ENCODE measurements around the gene HINT1.
"Not testable (repeated sequence)": the region's sequence is repeated elsewhere in the genome, so short reads cannot be mapped to it uniquely, and the experiment has no call there.

Gene HINT1

DNA sequence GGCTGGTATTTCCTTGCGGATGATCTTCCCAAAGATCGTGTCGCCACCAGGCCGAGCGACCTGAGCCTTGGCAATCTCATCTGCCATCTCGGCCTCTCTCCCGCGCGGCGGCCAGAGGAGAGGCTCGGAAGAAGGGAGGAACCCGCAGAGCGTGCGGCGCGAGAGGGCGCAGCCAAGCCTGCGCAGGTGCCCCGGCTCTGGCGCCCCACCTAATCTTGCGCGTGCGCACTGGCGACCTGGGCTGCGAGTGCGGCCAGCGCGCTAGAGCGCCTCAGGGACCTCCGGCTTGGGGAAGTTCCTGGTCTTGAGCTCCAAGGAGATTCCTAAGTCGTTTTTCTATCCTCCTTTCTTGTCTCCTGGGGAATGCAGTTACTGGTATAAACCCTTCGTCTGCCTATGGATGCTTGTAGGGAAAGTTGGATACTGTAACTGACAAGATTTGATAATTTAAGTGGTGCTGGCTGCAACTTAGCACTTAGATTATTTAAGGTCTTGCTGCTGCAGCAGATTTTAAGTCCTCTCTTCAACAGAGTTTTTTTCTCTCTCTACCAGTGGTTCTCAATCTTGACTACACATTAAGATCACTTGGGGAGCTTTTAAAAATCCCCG lies at the start of gene HINT1:
Gene HINT1, minus strand, starts transcription at position 138 of the 609 bp plus-strand sequence. Its CDS starts 51 bp downstream, at position 87.
- DNase-seq, result peak; percentile 97

DNA sequence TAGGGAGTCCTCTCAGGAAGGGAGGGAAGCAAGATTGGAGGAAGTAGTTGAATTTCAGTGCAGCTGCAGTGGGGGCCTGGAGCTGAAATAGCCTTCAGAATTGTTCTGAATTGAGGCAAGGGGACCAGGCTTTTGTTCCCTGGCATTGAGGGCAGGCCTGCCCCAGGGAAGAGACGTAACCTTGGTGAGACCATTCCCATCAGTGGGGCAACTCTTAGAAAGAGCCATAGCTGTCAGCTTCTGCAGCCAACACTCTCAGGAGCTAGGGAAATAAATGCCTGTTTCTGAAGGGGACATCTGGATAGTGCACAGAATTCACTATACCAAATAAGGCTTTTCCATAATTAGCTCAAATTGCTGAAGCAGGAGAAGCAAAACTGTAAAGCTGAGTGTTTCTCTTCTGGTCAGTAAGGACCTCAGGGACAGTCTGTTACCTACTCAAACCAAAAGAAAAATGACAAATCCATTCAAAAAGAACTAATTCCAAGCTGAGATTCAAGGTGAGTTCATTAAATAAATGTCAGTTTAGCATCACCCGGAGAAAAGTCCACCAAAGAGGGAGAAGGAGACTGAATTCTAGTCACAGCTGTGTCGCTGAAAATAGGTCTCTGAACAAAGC lies 49.7 kb upstream of the HINT1 start:
- no peak for DNase-seq

DNA sequence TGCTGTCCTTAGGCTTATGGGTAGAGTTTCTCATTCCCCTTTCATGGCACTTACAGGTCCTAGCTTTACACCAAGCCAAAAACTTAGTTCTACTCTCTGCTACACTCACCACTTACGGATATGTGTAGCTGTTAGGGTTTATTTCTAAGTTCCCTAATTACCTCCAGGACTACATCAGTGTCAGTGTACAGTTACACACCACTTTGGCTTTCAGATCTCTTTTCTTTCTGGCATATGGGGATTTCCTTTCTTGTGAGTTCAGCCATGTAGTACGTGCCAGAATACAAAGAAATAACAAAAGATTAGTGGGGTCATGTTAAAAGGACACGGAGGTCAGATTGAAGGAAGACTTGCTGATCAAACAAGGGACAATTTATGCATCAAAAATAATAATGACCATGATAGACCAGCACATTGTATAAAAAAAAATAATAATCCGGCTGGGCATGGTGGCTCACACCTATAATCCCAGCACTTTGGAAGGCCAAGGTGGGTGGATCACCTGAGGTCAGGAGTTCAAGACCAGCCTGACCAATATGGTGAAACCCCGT lies 47.5 kb upstream of the HINT1 start:
- DNase-seq, result no peak

DNA sequence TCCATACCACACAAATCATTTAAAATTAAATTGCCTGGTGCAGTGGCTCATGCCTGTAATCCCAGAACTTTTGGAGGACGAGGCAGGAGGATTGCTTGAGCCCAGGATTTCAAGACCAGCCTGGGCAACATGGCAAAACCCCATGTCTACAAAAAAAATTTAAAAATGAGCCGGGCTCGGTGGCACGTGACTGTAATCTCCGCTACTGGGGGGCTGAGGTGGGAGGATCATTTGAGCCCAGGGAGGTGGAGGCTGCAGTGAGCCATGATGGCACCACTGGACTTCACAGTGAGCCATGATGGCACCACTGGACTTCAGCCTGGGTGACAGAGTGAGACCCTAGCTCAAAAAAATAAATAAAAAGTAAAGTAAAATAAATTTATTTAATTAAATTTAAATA lies 46.6 kb upstream of the HINT1 start:
- DNase-seq, result no peak

DNA sequence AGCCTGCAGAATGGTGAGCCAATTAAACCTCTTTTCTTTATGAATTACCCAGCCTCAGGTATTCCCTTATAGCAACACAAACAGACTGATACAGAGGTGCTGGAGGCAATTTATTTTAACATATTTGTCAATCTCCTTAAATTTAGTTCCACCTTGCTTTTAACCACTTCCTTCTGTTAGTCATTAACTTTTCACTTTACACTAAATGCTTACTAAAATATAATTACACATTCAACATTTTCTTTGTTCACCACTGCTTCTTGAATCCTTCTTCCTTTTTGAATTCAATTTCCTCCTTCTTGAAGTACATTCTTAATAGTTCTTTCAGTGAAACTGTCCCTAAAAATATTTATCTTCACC lies 45.1 kb upstream of the HINT1 start:
- DNase-seq, result no peak

DNA sequence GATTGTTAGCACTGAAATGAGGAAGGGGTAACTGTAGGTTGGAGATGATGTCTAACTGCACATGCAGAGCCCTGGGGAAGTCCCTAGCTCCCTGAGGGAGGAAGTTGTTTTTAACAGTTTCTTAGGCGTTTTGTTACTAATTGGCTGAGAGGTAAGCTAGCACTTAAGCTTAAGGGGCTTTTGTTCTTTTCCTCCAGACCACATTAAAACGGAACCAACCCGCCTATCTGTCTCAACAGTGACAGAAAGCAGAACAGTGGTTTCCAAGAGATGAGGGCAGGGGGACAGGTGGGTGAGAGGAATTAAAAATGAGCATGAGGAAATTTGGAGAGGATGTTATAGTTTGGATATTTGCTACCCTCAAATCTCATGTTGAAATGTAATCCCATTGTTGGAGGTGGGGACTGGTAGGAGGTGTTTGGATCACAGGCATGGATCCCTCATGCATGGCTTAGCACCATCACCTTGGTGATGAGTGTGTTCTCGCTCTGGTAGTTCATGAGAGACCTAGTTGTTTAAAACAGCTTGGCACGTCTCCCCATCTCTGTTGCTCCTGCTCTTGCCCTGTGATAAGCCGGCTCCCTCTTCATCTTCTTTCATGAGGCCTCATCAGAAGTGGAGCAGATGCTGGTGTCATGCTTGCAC lies 44.6 kb upstream of the HINT1 start:
- DNase-seq, result no peak

DNA sequence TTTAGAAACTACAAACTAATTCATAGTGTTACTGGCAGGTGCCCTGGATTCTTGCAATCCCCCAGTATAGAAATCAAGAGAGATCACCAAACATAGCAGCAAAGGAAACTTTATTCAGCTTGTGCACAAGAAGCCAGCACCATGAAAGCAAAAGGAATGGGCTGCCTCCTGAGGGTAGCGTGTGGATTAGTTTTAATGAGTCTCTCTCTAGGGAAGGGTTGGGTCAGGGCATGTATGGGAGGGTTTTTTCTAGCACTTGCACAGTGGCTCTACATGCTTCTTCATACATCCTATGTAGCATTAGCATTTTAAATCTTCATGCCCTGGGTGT lies 44.1 kb upstream of the HINT1 start:
- DNase-seq, result no peak

DNA sequence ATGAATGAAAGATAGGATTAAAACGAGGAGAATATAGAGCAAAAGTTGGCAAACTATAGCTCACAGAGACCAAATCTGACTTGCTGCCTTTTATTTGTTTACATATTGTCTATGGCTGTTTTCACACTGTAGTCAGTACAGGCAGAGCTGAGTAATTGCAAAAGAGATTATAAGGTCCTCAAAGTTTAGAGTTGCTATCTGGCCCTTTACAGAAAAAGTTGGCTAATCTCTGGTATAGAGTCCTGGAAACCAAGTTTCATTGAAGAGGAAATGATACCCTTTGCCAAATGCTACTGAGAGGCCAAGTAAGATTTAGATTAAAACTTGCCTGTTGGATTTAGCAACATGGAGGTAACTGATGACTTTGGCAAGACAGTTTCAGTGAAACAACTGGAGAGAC lies 41.7 kb upstream of the HINT1 start:
- no peak for DNase-seq

DNA sequence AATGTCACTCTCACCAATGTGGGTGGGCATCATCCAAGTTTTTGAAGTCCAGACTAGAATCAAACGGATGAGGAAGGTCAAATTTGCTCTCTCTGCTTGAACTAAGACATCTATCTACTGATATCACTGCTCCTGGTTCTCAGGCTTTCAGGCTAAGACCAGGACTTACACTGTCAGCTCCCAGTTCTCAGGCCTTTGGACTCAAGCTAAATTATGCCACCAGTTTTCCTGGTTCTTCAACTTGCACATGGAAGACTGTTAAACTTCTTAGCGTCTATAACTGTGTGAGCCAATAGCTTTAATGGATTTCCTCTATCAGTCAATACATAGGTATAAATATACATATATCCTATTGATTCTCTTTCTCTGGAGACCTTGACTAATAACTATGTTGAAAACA lies 41.0 kb upstream of the HINT1 start:
- no peak for DNase-seq

DNA sequence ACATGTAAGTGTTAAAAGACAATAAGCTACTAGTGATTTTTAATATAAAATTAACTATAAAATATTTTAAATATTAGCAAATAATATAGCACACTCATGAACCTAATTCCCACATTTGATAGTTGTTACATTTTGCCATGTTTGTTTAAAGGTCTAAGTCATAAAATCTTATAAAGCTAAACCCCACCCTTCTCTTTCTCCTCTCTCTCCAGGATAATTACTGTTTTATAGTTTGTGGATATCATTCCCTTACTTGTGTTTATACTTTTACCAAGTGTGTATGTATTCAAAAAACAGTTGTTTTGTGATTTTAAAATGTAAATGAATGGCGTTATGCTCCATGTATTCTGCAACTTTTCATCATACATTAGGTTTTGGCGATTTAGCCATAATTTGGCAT lies 39.9 kb upstream of the HINT1 start:
- DNase-seq, result no peak

DNA sequence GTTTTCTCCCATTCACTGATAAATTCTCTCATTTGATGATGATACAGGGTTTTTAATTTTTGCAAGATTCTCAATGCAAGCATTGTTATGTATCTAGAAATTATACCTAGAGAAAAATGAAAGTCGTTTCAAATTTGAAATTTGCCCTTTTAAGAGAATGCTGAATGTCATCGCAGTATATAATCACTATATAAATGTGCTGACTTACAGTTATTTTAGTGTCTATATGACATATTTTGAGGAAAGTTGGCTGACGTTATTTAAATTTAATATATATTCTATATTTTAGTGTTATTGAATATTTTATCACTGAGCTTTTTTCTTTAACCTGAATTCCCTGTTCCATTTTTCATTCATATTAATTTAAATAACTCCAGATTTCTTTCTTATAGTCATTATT lies 35.5 kb upstream of the HINT1 start:
- DNase-seq, result no peak

DNA sequence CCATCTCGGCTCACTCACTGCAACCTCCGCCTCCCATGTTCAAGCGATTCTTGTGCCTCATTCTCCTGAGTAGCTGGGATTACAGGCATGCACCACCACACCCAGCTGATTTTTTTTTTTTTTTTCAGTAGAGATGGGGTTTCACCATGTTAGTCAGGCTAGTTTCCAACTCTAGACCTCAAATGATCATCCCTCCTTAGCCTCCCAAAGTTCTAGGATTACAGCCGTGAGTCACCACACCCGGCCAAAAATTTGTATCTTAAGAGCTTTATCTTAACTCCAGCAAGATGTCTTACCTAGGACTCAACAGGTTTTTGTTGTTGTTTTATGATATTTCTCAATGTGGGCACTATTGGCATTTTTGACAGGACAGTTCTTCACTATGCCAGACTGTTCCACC lies 33.6 kb upstream of the HINT1 start:
- DNase-seq, result no peak

DNA sequence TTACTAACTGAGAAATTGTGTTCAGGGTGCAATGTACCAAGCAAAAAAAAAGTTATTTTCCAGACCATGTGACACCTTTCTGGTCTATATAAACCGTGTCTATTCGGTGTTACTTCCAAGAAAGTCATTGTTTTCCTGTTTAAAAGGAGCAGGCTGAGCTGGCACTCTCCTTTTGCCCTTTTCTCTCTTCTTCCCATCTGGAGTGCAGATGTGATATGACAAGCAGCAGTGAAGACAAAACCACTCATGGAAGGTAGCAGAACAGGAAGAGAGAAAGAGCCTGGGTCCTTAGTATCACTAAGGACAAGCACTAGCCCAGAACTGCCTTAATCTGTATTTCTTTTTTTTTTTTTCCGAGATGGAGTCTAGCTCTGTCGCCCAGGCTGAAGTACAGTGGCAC lies 31.3 kb upstream of the HINT1 start:
- no peak for DNase-seq

DNA sequence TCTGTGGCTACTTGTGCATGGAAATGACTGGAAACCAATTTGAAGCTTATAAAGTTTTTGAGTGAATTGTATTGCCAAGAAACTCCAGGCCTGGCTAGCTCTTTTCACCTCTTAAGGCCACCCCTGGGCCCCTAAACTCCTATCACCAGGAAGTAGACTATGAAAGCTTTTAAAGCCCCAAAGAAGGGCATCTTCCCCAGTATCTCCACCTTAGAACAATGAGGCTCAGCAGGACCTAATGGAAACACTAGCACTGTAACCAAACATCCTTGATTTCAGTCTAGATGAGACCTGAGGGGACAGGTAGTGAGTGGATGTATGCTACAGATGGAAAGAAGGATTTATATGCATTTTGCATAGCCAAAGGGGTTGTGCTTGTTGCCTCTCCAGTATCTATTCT lies 30.6 kb upstream of the HINT1 start:
- DNase-seq, result no peak

DNA sequence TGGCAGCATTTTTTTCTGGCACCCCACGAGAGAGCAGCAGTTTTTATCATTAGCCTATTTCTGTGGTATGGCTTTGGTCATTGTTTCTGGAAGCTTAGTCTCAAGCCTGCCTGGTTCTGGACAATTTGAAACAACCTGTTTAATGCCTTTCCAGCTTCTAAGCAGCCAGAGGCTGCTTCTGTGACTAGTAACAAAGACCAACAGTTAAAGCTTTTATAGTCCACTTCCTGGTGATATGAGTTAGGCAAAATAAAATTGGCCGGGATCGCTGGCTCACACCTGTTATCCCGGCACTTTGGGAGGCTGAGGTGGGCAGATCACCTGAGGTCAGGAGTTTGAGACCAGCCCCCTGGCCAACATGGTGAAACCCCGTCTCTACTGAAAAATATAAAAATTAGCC lies 29.7 kb upstream of the HINT1 start:
- no peak for DNase-seq

DNA sequence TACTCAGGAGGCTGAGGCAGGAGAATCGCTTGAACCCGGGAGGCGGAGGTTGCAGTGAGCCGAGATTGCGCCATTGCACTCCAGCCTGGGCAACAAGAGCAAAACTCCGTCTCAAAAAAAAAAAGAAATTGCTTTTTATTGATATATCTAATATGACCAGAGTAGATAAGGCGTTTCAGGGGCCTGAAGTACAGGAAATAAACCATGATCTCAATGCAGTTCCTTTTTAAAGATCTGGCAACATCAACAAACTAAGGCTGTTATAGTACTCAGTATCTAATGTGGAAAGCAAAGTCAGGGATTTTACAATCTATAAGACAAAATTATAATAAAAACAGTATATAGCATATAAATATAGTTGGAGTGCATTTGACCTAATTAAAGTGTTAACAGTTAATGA lies 28.8 kb upstream of the HINT1 start:
- not testable (repeated sequence) for DNase-seq

DNA sequence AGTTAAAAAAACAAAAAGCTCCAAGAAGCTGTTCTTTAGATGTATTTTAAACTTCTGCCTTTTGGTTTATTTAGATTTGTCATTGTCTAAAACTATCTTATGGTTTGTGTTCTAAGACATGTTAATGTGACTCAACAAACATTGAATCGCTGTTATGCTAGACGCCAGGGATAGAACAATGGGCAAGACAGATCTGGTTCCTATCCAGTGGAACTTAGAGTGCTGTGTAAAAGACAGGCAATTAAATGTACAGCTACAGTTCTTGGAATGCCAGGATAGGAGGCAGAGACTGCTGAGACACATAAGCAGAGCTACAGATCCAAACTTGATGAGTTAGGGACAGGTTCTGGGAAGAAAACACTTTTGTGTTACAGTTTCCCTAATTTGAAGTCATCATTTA lies 28.1 kb upstream of the HINT1 start:
- DNase-seq, result no peak

DNA sequence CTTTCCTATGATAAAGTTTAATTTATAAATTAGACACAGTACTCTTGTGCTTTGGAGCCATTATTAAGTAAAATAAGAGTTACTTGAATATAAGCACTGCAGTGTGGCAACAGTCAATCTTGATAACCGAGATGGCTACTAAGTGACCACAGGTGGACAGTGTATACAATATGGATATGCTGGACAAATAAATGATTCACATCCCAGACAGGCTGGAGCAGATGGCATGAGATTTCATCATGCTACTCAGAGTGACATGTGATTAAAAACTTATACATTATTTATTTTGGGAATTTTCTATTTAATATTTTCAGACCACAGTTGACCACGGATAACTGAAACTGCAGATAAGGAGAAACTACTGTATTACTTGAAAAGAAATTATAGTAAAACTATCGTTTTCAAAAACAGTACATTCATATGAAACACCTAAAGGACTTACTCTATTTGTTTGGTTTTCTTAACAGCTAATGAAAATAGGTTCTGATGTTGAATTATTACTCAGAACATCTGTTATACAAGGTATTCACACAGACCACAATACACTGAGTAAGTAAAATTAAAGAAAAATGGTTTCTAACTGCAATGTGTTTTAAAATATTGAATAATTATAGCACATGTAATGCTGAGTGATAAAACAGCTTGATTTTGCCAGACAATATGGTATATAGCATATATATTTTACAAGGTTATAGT lies 21.7 kb upstream of the HINT1 start:
- no peak for DNase-seq

DNA sequence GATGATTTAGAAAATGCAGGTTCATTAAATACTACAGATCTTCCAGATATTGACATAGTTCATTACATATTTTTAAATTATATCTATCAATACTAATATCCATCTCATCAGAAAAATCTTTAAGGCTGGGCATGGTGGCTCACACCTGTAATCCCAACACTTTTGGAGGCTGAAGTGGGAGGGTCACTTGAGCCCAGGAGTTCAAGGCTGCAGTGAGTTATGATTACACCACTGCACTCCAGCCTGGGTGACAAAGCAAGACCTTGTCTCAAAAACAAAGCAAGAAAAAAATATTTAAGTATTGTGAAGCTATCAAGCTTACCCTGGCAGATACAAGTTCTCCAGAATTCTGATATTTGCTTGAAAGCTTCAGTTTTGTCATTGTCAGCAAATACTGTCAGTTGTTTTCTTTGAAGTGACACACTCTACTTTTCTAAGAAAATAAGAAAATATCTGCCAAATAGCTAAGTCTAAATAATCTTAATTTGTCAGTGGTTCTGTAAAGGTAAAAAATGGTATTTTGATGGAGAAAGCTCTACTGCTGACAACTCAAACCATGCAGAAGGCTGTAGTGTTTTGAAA lies 20.6 kb upstream of the HINT1 start:
- DNase-seq, result no peak

DNA sequence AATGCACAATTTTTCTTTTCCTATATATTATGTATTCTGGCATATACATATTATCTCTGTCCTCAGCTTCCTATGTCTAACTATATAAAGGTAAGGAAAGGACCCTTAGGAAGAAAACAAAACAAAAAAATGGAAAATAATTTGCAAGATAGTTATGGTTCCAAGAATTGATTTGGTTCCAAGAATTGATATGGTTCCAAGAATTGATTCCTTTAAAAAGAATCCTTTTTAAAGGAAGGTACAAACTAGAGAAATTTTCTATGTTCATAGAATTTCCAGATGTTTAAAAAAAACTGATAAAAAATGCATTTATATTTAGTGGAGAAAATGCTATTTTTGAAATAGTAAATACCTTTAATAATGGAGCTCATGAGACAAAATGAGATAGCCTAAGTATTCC lies 17.8 kb upstream of the HINT1 start:
- DNase-seq, result no peak

DNA sequence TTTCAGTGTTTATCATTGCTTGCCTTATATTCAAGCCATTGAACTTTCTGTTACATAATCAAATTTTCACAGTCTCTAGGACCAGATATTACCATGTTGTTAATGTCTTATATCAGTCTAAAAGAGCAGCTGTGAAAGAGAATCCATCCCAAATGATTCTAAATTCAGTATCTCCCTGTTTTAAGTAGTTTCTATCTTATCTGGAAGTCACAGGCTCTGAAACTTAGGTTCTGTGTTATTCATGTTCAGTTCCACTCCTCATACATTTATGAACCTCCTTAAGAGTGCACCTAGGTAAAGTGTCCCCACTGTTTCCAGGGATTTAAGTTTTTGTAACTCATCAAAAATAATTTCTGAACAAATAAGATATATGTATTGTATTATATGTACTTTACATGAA lies 15.4 kb upstream of the HINT1 start:
- DNase-seq, result no peak

DNA sequence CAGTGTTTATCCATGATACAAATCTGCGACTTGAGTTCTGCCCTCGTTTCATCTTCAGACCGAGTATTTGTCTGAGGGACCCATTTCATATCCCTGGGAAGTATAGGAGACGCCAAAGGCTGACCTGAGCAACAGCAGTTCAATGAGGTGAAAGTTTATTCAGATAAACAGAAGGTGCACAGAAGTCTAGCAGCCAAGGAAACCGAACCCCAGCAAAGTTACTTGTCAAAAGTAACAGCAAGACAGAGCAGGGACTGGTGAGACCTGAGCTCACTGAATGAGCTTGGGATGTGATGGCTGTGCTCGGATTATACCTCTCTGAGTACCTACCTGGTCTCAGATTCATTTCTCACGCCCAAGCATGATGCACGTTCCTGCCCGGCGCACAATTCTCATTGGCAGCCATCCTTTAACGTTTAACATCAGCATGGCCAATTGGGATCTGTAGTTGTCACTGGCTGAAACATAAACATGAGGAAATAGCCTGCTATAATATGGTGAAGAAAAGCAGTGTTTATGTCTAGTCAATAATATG lies 6.3 kb upstream of the HINT1 start:
- peak; percentile 18 for DNase-seq

DNA sequence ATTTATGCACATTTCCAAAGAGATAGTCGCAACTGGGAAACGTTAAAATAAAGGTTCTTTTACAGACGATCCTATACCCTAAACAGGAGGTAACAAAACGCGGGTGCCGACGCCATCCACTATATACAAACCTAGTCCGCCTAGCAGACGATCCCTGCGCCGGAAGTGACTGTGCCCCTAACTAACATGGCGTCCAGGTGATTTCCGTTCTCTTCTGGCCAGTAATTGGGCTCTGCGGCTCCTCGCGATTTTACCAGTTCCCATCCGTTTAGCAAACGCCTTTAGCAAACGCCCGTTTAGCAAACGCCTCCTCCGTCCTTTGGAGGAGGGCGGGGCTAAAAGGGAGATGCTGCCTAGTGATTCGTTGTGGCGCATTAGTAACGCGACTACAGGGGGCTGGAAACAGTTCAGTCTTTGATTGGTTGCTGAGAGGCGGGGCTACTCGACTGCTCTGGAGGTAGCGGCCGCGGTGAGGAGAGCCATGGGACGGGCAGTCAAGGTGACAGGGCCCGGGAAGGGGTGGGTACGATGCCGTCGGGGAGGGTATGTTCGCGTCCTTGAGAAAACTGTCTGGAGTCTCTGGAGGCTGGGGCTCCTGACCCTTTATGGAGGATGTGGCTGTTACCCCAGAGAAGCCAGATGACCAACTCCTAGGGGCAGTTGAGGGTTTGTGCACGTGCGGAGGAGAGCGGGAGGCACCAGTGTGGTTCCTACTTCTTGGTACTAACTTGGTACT lies 5.7 kb upstream of the HINT1 start, which contains the start of gene LYRM7:
Gene LYRM7, plus strand, starts transcription at position 405 of the 736 bp plus-strand sequence. Its CDS starts 77 bp downstream, at position 482.
- DNase-seq, result peak; percentile 99

Measured in RPMI8226 (cell line).